Ascending aorta (tissue), 2 donors: ENCODE measurements around the gene ZBTB7C. TPM values are rescaled to one million over a fixed set of nuclear protein-coding genes. Genes with fewer than 3 reads are reported as not detected.
A peak's percentile ranks its signal among the peaks of the same experiment; 100 is the strongest.

Experiments
- DNase-seq, 2 donors: peaks; one replicate each; pipeline ENCODE4 v3.0.0-alpha.2; 2019; ENCODE audit warnings: low spot score in 2 of 2
- H3K27ac ChIP-seq, 2 donors: fragments of 200-600 bp; sonication (generic); one replicate each; pipeline ENCODE4 v1.5.1; 2016 to 2017; ENCODE audit warnings: mild to moderate bottlenecking in 1 of 2
- H3K27me3 ChIP-seq: fragments of 200-600 bp; sonication (generic); one replicate; pipeline ENCODE4 v1.5.1; 2017
- H3K36me3 ChIP-seq, 2 donors: fragments of 200-600 bp; sonication (generic); one replicate each; pipeline ENCODE4 v1.5.1; 2016
- H3K4me1 ChIP-seq, 2 donors: fragments of 200-600 bp; sonication (generic); one replicate each; pipeline ENCODE4 v1.5.1; 2016 to 2017; ENCODE audit warnings: mild to moderate bottlenecking in 1 of 2
- H3K4me3 ChIP-seq, 2 donors: fragments of 200-600 bp; sonication (generic); one replicate each; pipeline ENCODE4 v1.5.1; 2016 to 2017; ENCODE audit warnings: mild to moderate bottlenecking in 1 of 2
- H3K9me3 ChIP-seq, 2 donors: fragments of 200-600 bp; sonication (generic); one replicate each; pipeline ENCODE4 v1.5.1; 2016
- intact Hi-C: fragments of 100-400 bp; cut with DNase I; formaldehyde crosslinking; loops from one replicate; pipeline ENCODE4 v1.15.1; 2023
- total RNA-seq: library from RNA; depleted of rRNA; stranded (reverse); fragments of >200 nt; gene quantifications from one replicate; pipeline ENCODE4 v1.1.0, GENCODE V29; 2016
- TF ChIP-seq, protein P1 (sequence below), 3 experiments: fragments of 200-600 bp in 2 of 3; fragments of 450-650 bp in 1 of 3; sonication (generic) in 2 of 3; IDR thresholded peaks; one replicate each; pipeline ENCODE4 v1.5.1; 2016 to 2019; ENCODE audit warnings: antibody characterized with exemption in 3 of 3, mild to moderate bottlenecking in 1 of 3, moderate library complexity in 1 of 3

The ZBTB7C gene
- total RNA-seq, 1 donor from 2014 or later = 8.1 TPM

GRCh38 chr18:48076461-48076860 lies 332.7 kb downstream of the ZBTB7C start:
- intact Hi-C loops = no loop called here
- H3K27me3 ChIP-seq = no peaks in the 10 kb centered on the region
- H3K27ac ChIP-seq = no peak overlapping the region
- no peak for DNase-seq
- no peaks in the 10 kb centered on the region for H3K36me3 ChIP-seq
- no peak overlapping the region for H3K4me3 ChIP-seq
- TF ChIP-seq, protein P1, sequence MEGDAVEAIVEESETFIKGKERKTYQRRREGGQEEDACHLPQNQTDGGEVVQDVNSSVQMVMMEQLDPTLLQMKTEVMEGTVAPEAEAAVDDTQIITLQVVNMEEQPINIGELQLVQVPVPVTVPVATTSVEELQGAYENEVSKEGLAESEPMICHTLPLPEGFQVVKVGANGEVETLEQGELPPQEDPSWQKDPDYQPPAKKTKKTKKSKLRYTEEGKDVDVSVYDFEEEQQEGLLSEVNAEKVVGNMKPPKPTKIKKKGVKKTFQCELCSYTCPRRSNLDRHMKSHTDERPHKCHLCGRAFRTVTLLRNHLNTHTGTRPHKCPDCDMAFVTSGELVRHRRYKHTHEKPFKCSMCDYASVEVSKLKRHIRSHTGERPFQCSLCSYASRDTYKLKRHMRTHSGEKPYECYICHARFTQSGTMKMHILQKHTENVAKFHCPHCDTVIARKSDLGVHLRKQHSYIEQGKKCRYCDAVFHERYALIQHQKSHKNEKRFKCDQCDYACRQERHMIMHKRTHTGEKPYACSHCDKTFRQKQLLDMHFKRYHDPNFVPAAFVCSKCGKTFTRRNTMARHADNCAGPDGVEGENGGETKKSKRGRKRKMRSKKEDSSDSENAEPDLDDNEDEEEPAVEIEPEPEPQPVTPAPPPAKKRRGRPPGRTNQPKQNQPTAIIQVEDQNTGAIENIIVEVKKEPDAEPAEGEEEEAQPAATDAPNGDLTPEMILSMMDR (IDR thresholded peaks at IDR 0.05) = no peak
- no peaks in the 10 kb centered on the region for H3K9me3 ChIP-seq
- no peaks in the 10 kb centered on the region for H3K4me1 ChIP-seq

GRCh38 chr18:48075707-48076093 lies 333.5 kb downstream of the ZBTB7C start:
- Histone ChIP-seq H3K27me3 (no peaks in the 10 kb centered on the region), H3K4me3 (no peak overlapping the region), H3K36me3 (no peaks in the 10 kb centered on the region), H3K27ac (no peak overlapping the region), H3K9me3 (no peaks in the 10 kb centered on the region), H3K4me1 (no peaks in the 10 kb centered on the region)
- DNase-seq = no peak
- intact Hi-C loops = no loop called here
- TF ChIP-seq, protein P1 (IDR thresholded peaks at IDR 0.05) = no peak

- no peaks in the 10 kb centered on the region for H3K9me3 ChIP-seq
- H3K36me3 ChIP-seq = no peaks in the 10 kb centered on the region
- H3K4me1 ChIP-seq = no peaks in the 10 kb centered on the region
- intact Hi-C loops = no loop called here
- no peak for DNase-seq
- no peak overlapping the region for H3K27ac ChIP-seq
- TF ChIP-seq, protein P1 (IDR thresholded peaks at IDR 0.05) = no peak
- no peaks in the 10 kb centered on the region for H3K27me3 ChIP-seq
- no peak overlapping the region for H3K4me3 ChIP-seq
Measured at GRCh38 chr18:48074929-48075706, 334.1 kb downstream of the ZBTB7C start.

DNA sequence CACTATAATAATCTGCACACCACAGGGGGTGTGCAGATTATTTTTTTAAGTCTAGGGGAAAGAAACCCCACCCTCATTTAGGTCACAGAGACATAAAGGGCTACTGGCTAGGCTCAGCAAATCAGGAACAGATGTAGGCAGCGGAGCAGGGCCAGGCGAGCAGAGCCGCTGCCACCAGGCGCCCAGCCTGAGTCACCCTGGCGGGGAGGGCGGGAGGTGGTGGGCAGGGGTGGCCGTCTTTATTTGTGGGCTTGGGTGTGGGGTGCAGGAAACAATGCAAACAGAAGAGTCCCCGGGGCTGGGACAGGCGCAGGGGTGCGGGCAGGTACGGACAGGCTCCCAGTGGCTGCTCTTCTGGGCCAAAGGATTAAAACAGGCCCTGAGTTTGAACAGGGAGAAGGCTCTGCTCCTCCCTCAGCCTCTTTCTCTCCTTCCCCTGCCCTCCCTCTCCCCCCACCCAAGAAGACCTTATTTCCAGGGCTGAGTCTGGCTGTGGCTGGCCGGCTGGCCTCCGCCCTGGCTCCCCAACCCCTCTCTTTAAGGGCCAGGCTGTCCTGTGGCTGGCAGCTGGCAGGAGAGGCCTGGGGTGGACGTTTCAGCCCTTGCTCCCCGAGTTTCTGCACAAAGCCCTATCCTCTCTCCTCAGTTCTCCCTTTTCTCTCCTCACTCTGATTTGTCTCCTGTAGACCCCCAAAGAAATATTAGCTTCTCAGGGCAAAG lies 335.8 kb downstream of the ZBTB7C start:
- no peaks in the 10 kb centered on the region for H3K4me1 ChIP-seq
- DNase-seq = no peak
- H3K27me3 ChIP-seq = no peaks in the 10 kb centered on the region
- peak overlapping the region in 1 of 2 donors; percentile 9 for H3K27ac ChIP-seq
- H3K36me3 ChIP-seq = no peaks in the 10 kb centered on the region
- H3K4me3 ChIP-seq = no peak overlapping the region
- intact Hi-C loops = no loop called here
- TF ChIP-seq, protein P1 (IDR thresholded peaks at IDR 0.05) = no peak
- no peaks in the 10 kb centered on the region for H3K9me3 ChIP-seq

- Histone ChIP-seq H3K9me3 (no peaks in the 10 kb centered on the region), H3K27ac (peak overlapping the region in 1 of 2 donors; percentile 49), H3K27me3 (no peaks in the 10 kb centered on the region), H3K4me1 (no peaks in the 10 kb centered on the region), H3K4me3 (no peak overlapping the region), H3K36me3 (no peaks in the 10 kb centered on the region)
- TF ChIP-seq, protein P1 (IDR thresholded peaks at IDR 0.05) = no peak
- no peak for DNase-seq
- intact Hi-C loops = no loop called here
Measured at GRCh38 chr18:48072428-48073204, 336.6 kb downstream of the ZBTB7C start.
